GM18517 (cell line): Measurements from ENCODE around the gene ANK3.

Source experiments
- ATAC-seq: cut with Tn5 transposase; IDR thresholded peaks from one replicate; pipeline ENCODE4 v1.9.1; 2021; ENCODE audit warnings: mild to moderate bottlenecking, moderate library complexity; ENCODE audit not compliant: unreplicated experiment

ANK3 gene

DNA sequence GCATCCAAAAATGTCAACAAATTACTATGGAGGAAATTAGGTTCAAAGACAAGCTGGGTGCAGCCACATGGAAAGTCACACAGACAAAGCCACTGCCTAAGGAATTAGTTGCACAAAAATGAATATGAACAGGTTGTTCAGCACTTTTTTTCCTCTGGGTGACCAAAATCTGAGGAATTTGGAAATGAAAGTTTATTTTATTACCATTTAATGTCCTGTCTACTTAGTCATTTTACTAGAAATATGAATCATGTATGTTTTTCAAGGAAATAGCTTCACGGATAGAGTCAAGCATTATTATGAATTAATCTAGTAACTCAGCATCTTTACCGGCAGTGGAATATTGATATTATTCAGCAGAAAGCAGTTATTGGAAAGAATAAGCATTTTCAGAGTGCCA, 106.3 kb downstream of the ANK3 start:
- ATAC-seq: no peak

DNA sequence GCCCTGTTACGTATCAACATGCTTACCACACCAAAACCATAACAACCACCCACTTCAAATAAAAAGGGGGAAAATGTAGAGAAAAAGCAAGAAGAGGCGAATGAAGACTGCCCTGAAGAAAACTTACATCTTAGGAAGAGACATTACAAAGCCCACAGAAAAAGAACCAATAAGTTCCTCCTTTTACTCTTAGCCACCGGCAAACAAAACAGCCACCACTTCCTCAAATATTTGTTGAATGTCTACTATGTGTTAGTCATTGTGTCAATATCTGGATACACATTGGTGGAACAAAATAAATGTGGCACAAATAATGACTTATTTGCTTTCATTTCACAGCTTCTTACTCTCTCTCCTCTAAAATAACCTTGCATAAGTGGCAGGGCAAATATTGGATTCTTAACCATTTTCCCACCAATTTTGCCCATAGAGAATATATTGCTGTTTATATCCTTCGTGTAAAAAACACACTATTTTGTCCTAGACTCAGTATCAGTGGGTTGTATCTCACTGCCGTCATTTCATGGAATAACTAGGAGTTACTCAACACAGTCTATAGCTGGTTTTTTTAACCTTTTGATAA, 106.8 kb downstream of the ANK3 start:
- no peak for ATAC-seq

DNA sequence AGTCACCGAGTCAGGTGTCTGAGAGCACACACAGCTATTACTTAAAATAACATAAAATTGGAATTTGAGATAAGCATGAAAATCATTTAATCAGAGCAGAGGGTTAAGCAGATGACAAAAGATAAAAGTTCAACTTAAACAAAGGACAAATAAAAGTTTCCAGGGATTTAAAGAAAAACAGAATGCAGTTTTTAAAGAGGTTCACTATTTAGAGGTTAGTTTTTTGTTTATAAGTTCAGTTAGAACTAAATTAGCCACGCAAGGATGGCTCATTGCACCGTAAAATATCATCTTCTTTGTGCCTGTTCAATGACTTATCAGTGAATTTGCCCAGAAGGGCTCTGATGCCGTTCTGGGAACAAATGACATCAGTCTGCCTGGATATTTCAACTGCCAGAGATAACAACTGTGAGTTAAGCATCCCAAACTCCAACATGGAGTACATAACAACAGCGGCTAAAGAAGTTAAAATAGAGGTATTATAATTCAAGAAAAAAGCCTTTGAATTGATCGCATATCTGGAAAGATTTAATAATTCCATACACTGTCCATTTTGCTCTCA, 107.8 kb downstream of the ANK3 start:
- no peak for ATAC-seq

DNA sequence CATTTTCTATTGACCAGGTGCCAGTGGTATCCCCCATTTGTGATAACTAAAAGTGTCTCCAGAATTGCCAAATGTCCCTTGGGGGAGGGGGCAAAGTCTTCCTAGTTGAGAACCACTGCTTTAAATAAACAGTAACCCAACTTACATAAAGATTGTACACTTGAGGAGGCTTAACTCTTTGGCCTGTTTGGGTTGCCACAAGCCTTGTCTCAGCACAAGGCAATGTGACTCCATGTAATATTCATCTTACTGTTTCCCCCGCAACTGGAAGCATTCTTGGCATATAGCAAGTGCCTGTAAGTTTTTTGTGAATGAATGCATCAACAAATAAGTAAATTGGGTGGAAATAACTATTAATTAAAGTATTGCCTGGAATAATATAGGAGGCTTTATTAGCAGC, 108.3 kb downstream of the ANK3 start:
- no peak for ATAC-seq

- no peak for ATAC-seq
These were observed 109.2 kb downstream of the ANK3 start for GRCh38 chr10:60280475-60280874.

DNA sequence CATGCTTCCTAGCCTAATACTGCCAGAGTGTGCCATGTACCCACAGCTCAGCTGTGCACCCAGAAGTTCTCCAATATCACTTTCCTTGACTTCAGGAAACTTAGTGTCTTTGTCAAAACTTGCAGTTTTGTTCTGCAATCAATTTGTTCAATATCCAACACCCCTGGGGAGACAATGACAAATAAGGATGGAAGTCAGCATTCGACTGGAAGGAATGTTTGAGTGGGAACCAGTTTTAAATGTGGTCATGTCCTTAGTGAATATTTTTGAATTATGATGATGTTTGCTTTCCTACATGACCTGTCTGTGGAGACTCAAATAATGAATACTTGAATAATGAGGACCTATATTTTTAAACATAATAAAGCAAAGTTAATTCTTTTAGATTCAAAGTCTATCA, 112.0 kb downstream of the ANK3 start:
- no peak for ATAC-seq

GRCh38 chr10:60276232-60276631, 113.4 kb downstream of the ANK3 start:
- ATAC-seq: no peak

GRCh38 chr10:60271319-60272040, 118.2 kb downstream of the ANK3 start:
- no peak for ATAC-seq

DNA sequence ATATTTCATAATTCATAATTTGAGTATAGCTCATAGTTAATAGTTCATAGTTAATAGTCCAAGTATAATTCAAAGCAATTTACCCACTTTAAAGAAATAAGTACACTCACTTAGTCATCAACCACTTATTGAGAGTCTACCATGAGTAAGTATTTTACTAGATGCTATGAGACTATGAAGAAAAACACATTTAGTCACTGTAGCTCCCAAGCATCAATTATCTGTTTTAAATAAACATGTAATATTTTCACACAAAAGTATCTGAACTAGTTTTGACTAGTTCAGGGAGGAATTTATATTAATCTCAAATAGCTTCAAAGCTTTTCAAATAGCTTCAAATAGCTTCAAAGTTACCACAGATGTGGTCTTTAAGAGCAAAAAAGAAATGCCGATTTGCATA, 119.2 kb downstream of the ANK3 start:
- ATAC-seq: no peak

DNA sequence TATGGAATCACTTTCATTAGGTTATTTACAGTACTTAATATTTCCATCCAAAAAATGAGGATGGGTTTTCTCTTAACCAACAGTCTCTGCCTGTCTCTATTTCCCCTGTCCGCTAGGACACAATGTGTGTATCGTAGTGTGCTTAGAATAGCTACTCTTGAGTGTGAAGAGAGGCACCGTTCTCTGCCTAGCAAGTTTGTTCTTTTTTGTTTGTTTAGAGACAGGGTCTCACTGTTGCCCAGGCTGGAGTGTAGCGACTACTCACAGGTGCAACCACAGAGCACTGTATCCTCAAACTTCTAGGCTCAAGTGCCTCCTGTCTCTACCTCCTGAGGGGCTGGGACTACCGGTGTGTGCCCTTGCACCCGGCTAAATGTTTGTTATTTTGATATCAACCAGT, 121.9 kb downstream of the ANK3 start:
- ATAC-seq: no peak

DNA sequence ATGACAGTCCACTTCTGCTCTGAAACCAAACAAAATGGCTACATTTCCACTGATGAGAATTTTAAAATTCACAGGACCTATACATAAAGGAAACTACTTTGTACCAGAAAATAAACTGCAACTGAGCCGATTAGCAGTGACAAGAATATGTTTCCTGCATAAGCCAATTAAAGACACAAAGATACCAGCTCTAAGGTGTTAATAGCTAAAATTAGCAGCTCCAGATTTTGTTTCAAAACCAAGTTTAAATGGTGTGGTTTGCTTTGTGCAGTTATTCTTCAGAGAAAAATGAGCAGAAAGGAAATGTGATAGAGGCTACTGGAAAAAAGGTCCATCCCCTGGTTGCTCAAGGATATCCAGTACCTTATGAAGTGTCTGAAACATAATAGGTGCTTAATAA, 123.2 kb downstream of the ANK3 start:
- no peak for ATAC-seq

DNA sequence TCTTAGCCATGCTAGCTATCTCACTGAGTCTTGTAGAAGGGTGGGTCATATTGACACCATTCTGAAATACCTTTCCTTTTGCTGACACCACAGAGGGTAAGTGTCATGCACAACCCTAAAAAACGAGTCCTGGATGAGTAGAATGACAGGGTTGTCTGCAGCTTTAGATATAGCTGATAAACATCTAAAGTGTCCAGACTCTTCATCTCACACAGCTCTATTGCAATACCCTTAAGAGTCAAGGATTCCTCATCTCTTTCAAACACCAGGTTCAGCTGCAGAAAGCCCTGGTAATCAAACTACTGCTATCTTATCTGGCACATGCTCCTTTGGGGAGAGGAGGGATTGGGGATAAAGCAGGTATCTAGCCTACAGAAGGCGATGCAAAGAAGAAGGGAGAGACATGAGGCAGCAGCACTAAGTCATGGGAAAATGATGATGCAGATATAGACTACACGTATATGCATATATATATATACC, 127.0 kb downstream of the ANK3 start:
- no peak for ATAC-seq

- ATAC-seq: no peak
These were observed 129.4 kb downstream of the ANK3 start for GRCh38 chr10:60260321-60260720.

DNA sequence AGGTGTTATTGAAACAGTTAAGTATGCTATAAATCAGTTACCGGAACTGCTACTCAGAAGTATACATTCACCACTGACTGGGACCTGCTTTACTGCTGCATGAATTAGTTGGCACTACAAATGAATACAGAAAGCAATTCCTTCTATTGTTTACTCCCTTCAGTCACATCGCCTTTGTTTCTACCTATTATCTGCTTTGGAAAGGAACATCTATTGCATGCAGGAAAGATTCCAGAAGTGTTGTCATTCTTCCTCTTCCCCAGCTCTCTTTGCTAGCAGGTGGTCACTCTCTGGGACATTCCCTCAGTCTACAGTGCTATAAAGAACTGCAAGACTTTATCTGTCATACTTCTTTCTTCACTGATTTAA, 131.3 kb downstream of the ANK3 start:
- ATAC-seq: no peak

DNA sequence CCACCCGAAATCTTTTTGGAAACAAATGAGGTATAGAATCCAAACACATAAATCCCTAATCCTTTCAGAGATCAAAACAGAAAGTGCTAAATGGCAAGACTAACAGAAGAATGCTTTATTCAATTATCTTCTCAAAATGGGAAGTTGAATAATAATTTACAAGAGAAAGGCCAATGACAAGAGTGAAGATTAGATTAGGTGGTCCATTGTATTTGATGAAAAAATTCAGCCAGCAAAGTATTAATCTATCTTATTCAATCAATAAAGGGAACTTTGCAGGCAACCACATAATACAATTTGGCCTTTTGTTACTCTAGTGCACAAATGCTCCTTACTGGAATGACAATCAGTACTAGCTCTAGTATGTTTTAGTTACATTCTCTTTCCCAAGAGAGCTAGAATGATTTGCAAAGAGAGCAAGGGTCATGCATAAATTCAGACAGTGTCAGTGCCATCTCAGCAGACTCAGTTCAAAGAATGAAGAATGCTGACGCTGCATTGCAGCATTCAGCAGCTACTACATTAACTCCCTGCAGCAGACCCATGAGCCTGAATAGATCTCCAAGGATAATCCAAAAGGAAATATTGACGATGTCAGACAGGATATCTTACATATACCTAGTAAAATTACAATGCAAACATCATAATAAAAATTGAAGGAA, 131.8 kb downstream of the ANK3 start:
- no peak for ATAC-seq

- no peak for ATAC-seq
These were observed 134.9 kb downstream of the ANK3 start for GRCh38 chr10:60254776-60255175.

GRCh38 chr10:60253484-60253883, 136.2 kb downstream of the ANK3 start:
- no peak for ATAC-seq

DNA sequence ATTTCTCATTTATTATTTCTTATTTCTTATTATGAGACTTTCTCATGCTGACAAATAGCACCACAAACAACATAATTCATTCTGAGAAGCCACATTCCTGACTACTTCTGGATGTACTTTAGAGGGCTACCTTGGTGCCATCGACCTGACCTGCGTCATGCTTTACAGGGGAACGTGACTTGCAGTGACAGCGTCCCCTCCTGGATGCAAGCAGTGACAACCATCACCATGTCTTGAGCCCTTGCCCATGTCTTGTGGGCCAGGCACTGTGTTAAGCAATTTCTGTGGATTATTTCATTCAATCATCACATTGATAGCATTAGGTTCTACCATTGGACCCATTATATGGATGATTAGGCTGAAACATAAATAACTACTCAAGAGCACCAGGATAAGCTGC, 137.0 kb downstream of the ANK3 start:
- ATAC-seq: no peak

- no peak for ATAC-seq
These were observed 143.3 kb downstream of the ANK3 start for GRCh38 chr10:60246382-60246781.

DNA sequence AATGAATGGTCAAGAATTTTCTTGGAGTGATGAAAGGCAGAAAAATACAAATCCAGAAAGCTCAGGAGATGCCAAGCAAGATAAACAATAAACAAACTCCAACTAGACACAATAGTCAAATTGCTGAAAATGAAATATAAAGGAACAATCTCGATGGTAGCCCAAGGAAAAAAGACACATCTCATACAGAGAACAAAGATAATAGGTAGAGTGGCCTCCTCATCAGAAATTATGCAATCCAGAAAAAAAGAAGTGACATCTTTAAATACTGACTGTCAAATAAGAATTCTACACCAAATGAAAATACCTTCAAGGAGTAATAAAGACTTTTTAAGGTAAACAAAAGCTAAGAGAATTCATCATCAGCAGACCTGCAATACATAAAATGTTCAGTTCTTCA, 150.4 kb downstream of the ANK3 start:
- no peak for ATAC-seq

GRCh38 chr10:60238759-60239100, 150.9 kb downstream of the ANK3 start:
- no peak for ATAC-seq
